CD14-positive monocyte (primary cell): Measurements from ENCODE around the gene PRRG1. TPM values are rescaled to one million over a fixed set of nuclear protein-coding genes. Genes with fewer than 3 reads are reported as not detected.

ENCODE experiments used
- DNase-seq, 3 donors: peaks; one replicate each; pipeline ENCODE4 v3.0.0-alpha.2; 2011 to 2022
- H2AFZ ChIP-seq: 2 replicates; pipeline ENCODE4 v1.6.0; 2012; ENCODE audit warnings: mild to moderate bottlenecking, low read depth, low read length, inconsistent platforms; ENCODE audit not compliant: insufficient read depth, poor library complexity, severe bottlenecking
- H3K27ac ChIP-seq, 2 donors: 1 replicate in 1 of 2; 2 replicates in 1 of 2; pipeline ENCODE4 v1.5.1; 2012 to 2013; ENCODE audit warnings: low read length in 2 of 2, control low read depth in 1 of 2, inconsistent platforms in 1 of 2, low read depth in 1 of 2, mild to moderate bottlenecking in 1 of 2
- H3K27me3 ChIP-seq, 2 donors: one replicate each; pipeline versions ENCODE4 v1.6.0 to v1.6.1; 2011 to 2013; ENCODE audit warnings: low read length in 2 of 2; ENCODE audit not compliant: control insufficient read depth in 2 of 2, insufficient read depth in 2 of 2
- H3K36me3 ChIP-seq, 2 donors: replicated peaks in 1 of 2; 1 replicate in 1 of 2; 2 replicates in 1 of 2; pipeline versions ENCODE4 v1.5.1 to v1.6.1; 2012 to 2013; ENCODE audit warnings: low read length in 2 of 2, control low read depth in 1 of 2, inconsistent platforms in 1 of 2, mild to moderate bottlenecking in 1 of 2; ENCODE audit not compliant: insufficient read depth in 2 of 2, control insufficient read depth in 1 of 2
- H3K4me1 ChIP-seq, 2 donors: 1 replicate in 1 of 2; 2 replicates in 1 of 2; pipeline versions ENCODE4 v1.5.1 to v1.6.1; 2012 to 2013; ENCODE audit warnings: low read length in 2 of 2, control low read depth in 1 of 2, inconsistent platforms in 1 of 2, mild to moderate bottlenecking in 1 of 2, moderate library complexity in 1 of 2; ENCODE audit not compliant: insufficient read depth in 2 of 2, control insufficient read depth in 1 of 2
- H3K4me2 ChIP-seq: replicated peaks from 2 replicates; pipeline ENCODE3; 2012; ENCODE audit warnings: low read length, moderate library complexity, mild to moderate bottlenecking; ENCODE audit not compliant: poor library complexity, severe bottlenecking; ENCODE audit errors: extremely low read depth
- H3K4me3 ChIP-seq, 3 experiments: fragments of 200-600 bp in 1 of 3; sonication (generic) in 1 of 3; replicated peaks in 1 of 3; 1 replicate in 2 of 3; 2 replicates in 1 of 3; pipeline ENCODE4 v1.5.1; 2011 to 2013; ENCODE audit warnings: low read length in 3 of 3, mild to moderate bottlenecking in 3 of 3, control low read depth in 2 of 3, low read depth in 2 of 3, inconsistent platforms in 1 of 3, moderate library complexity in 1 of 3
- H3K79me2 ChIP-seq: 2 replicates; pipeline ENCODE4 v1.6.0; 2012; ENCODE audit warnings: mild to moderate bottlenecking, control low read depth, inconsistent platforms, low read length, moderate library complexity; ENCODE audit not compliant: insufficient read depth
- H3K9ac ChIP-seq: 2 replicates; pipeline ENCODE4 v1.6.0; 2017; ENCODE audit warnings: low read length, mild to moderate bottlenecking; ENCODE audit not compliant: insufficient read depth, poor library complexity, severe bottlenecking
- H3K9me3 ChIP-seq, 2 donors: replicated peaks in 1 of 2; 1 replicate in 1 of 2; 2 replicates in 1 of 2; pipeline versions ENCODE4 v1.5.1 to v1.6.1; 2012 to 2013; ENCODE audit warnings: low read length in 2 of 2, control low read depth in 1 of 2; ENCODE audit not compliant: control insufficient read depth in 1 of 2, insufficient read depth in 1 of 2
- H4K20me1 ChIP-seq: 2 replicates; pipeline ENCODE4 v1.6.0; 2012; ENCODE audit warnings: mild to moderate bottlenecking, low read length, control low read depth, moderate library complexity; ENCODE audit not compliant: insufficient read depth
- H3K27ac Mint-ChIP-seq, 7 donors: one replicate each; pipeline ENCODE4 v1.8.0; 2020; ENCODE audit warnings: mild to moderate bottlenecking in 7 of 7, mixed read lengths in 7 of 7, moderate library complexity in 6 of 7, inconsistent platforms in 2 of 7
- H3K27me3 Mint-ChIP-seq, 3 donors: one replicate each; pipeline ENCODE4 v1.8.0; 2021 to 2022; ENCODE audit warnings: low read depth in 3 of 3, mild to moderate bottlenecking in 3 of 3, mixed read lengths in 3 of 3, moderate library complexity in 3 of 3, inconsistent platforms in 1 of 3
- H3K36me3 Mint-ChIP-seq, 2 donors: one replicate each; pipeline ENCODE4 v1.8.0; 2020; ENCODE audit warnings: mixed read lengths in 2 of 2, inconsistent platforms in 1 of 2, mild to moderate bottlenecking in 1 of 2
- H3K4me1 Mint-ChIP-seq: one replicate; pipeline ENCODE4 v1.8.0; 2020; ENCODE audit warnings: mild to moderate bottlenecking, mixed read lengths
- H3K4me3 Mint-ChIP-seq, 2 donors: one replicate each; pipeline ENCODE4 v1.8.0; 2020; ENCODE audit warnings: mild to moderate bottlenecking in 2 of 2, mixed read lengths in 2 of 2, moderate library complexity in 1 of 2
- H3K9me3 Mint-ChIP-seq, 7 donors: one replicate each; pipeline ENCODE4 v1.8.0; 2020 to 2022; ENCODE audit warnings: mixed read lengths in 7 of 7, mild to moderate bottlenecking in 6 of 7, moderate library complexity in 6 of 7, inconsistent platforms in 2 of 7
- CTCF ChIP-seq: fragments of 200-600 bp; IDR thresholded peaks from one replicate; pipeline ENCODE4 v1.8.0; 2022; ENCODE audit warnings: antibody characterized with exemption, mild to moderate bottlenecking
- WGBS: methylation state at CpG from one replicate; pipeline ENCODE4 v1.1.5; 2013; ENCODE audit warnings: missing lambda C conversion rate; ENCODE audit not compliant: insufficient coverage; 5-methylcytosine and 5-hydroxymethylcytosine counted together
- intact Hi-C, 2 donors: fragments of 100-400 bp; cut with micrococcal nuclease; formaldehyde crosslinking; loops; one replicate each; pipeline versions ENCODE4 v1.15.0 to v1.15.1; 2023
- polyA plus RNA-seq, 3 donors: library from polyadenylated mRNA; depleted of rRNA in 1 of 3; unstranded in 2 of 3; stranded (reverse) in 1 of 3; fragments of 300-500 nt in 2 of 3; fragments of >200 nt in 1 of 3; fragmentation: Illumina TruSeq in 2 of 3; gene quantifications; 1 replicate in 2 of 3; 2 replicates in 1 of 3; pipeline ENCODE4 v1.2.3, GENCODE V29; 2012 to 2021

Gene PRRG1
- polyA plus RNA-seq, 3 donors: 0.04 to 0.39 (median 0.14) TPM

- no peak overlapping the region for H3K27ac Mint-ChIP-seq
- no peaks in the 10 kb centered on the region for H3K79me2 ChIP-seq
- DNase-seq: no peak
- no peak overlapping the region for H3K27ac ChIP-seq
- no peak overlapping the region for H3K4me3 ChIP-seq
- H3K9ac ChIP-seq: no peak overlapping the region
- H3K4me1 Mint-ChIP-seq: no peaks in the 10 kb centered on the region
- no peak overlapping the region for H2AFZ ChIP-seq
- TF ChIP-seq CTCF: no peak
- no peaks in the 10 kb centered on the region for H3K36me3 ChIP-seq
- H3K4me2 ChIP-seq: no peak overlapping the region
- H3K27me3 ChIP-seq: no peaks in the 10 kb centered on the region
- H3K4me1 ChIP-seq: no peaks in the 10 kb centered on the region
- H3K4me3 Mint-ChIP-seq: no peak overlapping the region
- intact Hi-C loops: no loop called here
- H3K36me3 Mint-ChIP-seq: no peaks in the 10 kb centered on the region
- H4K20me1 ChIP-seq: no peaks in the 10 kb centered on the region
- WGBS: no CpG with 5 or more reads among the region's 3 CpGs
- peaks cover 0 to 3% (median 0%) of the 10 kb centered on the region in 7 donors for H3K9me3 Mint-ChIP-seq
- no peaks in the 10 kb centered on the region for H3K9me3 ChIP-seq
- H3K27me3 Mint-ChIP-seq: no peaks in the 10 kb centered on the region
Measured at GRCh38 chrX:37420756-37421155, 71.6 kb downstream of the PRRG1 start.

- no peak overlapping the region for H3K27ac ChIP-seq
- H3K9ac ChIP-seq: no peak overlapping the region
- no peaks in the 10 kb centered on the region for H3K27me3 ChIP-seq
- Mint-ChIP-seq H3K36me3 (no peaks in the 10 kb centered on the region), H3K4me3 (no peak overlapping the region), H3K4me1 (no peaks in the 10 kb centered on the region), H3K27me3 (peaks cover 0 to 3% (median 0%) of the 10 kb centered on the region in 3 donors), H3K9me3 (peaks cover 0 to 11% (median 2%) of the 10 kb centered on the region in 7 donors), H3K27ac (no peak overlapping the region)
- no peak overlapping the region for H3K4me3 ChIP-seq
- intact Hi-C loops: no loop called here
- no peaks in the 10 kb centered on the region for H3K36me3 ChIP-seq
- H2AFZ ChIP-seq: no peak overlapping the region
- no peaks in the 10 kb centered on the region for H3K79me2 ChIP-seq
- no peaks in the 10 kb centered on the region for H3K4me1 ChIP-seq
- no peak for TF ChIP-seq CTCF
- peaks cover 0 to 6% of the 10 kb centered on the region in 2 donors for H3K9me3 ChIP-seq
- DNase-seq: no peak
- H4K20me1 ChIP-seq: no peaks in the 10 kb centered on the region
- H3K4me2 ChIP-seq: no peak overlapping the region
Measured at GRCh38 chrX:37424000-37424429, 74.9 kb downstream of the PRRG1 start.
